Esophagus squamous epithelium (tissue), 4 donors: Measurements from ENCODE around the gene SEPTIN14.

Experiments
- POLR2A ChIP-seq, 4 donors: fragments of 450-650 bp; IDR thresholded peaks; one replicate each; pipeline ENCODE4 v1.6.1; 2017; ENCODE audit warnings: antibody characterized with exemption in 4 of 4, mild to moderate bottlenecking in 4 of 4, moderate library complexity in 3 of 4
- TF ChIP-seq, protein P1 (sequence below), 6 experiments: fragments of 450-650 bp in 4 of 6; fragments of 200-600 bp in 2 of 6; sonication (generic) in 2 of 6; IDR thresholded peaks; one replicate each; pipeline ENCODE4 v1.5.1; 2016 to 2019; ENCODE audit warnings: antibody characterized with exemption in 6 of 6, mild to moderate bottlenecking in 4 of 6, moderate library complexity in 4 of 6

DNA sequence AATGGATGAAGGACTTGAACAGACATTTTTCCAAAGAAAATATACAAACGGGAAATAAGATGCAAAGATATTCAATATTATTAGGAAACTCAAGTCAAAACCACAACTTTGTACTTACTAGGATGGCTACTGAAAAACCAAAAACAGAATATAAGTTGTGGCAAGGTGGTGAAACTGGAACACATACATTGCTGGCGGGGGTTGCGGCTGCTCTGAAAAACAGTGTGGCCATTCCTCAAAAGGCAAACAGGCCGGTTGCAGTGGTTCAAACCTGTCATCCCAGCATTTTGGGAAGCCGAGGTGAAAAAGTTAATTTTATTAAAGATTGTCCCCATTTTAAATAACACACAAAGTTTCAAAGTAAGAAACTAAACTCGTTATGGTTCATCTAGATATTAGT, 14.8 kb upstream of the SEPTIN14 start:
- TF ChIP-seq, protein P1, sequence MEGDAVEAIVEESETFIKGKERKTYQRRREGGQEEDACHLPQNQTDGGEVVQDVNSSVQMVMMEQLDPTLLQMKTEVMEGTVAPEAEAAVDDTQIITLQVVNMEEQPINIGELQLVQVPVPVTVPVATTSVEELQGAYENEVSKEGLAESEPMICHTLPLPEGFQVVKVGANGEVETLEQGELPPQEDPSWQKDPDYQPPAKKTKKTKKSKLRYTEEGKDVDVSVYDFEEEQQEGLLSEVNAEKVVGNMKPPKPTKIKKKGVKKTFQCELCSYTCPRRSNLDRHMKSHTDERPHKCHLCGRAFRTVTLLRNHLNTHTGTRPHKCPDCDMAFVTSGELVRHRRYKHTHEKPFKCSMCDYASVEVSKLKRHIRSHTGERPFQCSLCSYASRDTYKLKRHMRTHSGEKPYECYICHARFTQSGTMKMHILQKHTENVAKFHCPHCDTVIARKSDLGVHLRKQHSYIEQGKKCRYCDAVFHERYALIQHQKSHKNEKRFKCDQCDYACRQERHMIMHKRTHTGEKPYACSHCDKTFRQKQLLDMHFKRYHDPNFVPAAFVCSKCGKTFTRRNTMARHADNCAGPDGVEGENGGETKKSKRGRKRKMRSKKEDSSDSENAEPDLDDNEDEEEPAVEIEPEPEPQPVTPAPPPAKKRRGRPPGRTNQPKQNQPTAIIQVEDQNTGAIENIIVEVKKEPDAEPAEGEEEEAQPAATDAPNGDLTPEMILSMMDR (IDR thresholded peaks at IDR 0.05), result no peak
- no peak for TF ChIP-seq POLR2A (IDR thresholded peaks at IDR 0.05)
